BE2C (cell line): Measurements from ENCODE around the gene GUCA1A.

Experiments
- DNase-seq: peaks from one replicate; pipeline ENCODE4 v3.0.0-alpha.2; 2020
- H3K27me3 ChIP-seq: fragments of 250-450 bp; sonication (Bioruptor Pico); 2 replicates; pipeline ENCODE4 v1.5.1; 2020; ENCODE audit warnings: mild to moderate bottlenecking
- H3K36me3 ChIP-seq: fragments of 250-450 bp; sonication (Bioruptor Pico); 2 replicates; pipeline ENCODE4 v1.5.1; 2020; ENCODE audit warnings: mild to moderate bottlenecking
- H3K4me1 ChIP-seq: fragments of 250-450 bp; sonication (Bioruptor Pico); 2 replicates; pipeline ENCODE4 v1.5.1; 2020
- H3K4me3 ChIP-seq: 2 replicates; pipeline ENCODE4 v1.5.1; 2011; ENCODE audit warnings: low read depth, low read length
- H3K9me3 ChIP-seq: fragments of 250-450 bp; sonication (Bioruptor Pico); 2 replicates; pipeline ENCODE4 v1.5.1; 2020
- TF ChIP-seq, protein P1 (sequence below): IDR thresholded peaks from 2 replicates; pipeline ENCODE4 v1.5.1; 2012; ENCODE audit warnings: mild to moderate bottlenecking, low read depth, low read length

GUCA1A gene

DNA sequence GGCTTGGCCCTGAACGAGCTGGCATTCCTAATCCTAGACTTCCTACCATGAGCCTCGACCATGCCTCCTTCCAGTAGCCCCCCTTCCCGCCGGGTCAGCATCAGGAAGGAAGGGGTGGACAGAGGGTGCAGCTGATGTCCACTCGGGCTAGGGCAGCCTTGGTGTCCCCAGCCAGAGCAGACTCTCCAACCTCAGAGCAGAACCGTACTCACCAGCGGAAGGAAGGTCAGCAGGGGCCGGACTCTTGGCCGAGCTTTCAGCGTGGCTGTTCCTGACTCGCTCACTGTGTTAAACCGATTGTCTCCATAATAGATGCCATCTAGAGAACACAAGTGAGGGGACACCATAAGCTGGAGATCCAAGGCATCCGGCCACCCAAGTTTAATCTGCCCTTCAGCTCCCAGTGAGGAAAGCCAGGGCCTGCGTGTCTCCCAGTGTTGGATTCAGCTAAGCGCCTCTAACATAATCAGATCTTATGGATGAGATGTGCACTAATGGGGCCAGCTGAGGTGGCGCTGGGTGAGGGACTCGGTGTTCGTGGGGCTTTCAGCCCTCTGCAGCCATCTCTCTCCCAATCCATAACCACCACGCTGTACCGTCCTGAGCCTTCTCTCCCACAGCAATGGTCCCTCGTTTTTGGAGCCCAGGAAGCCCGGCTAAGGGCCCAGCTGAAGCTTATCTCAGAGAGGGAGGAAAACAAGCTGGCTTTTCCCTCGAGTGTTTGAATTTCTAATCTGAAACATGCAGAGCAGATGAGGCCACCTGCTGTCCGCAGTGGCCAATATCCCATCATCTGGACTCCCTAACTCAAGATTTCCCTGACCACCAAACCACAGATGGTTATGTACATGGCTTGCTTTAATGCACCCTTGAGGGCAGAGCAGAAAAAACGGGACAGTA lies 44.5 kb upstream of the GUCA1A start:
- Histone ChIP-seq H3K27me3 (no peaks in the 10 kb centered on the region), H3K4me1 (peaks cover 5% of the 10 kb centered on the region), H3K36me3 (no peaks in the 10 kb centered on the region), H3K4me3 (no peak overlapping the region), H3K9me3 (no peaks in the 10 kb centered on the region)
- DNase-seq, result no peak
- TF ChIP-seq, protein P1, sequence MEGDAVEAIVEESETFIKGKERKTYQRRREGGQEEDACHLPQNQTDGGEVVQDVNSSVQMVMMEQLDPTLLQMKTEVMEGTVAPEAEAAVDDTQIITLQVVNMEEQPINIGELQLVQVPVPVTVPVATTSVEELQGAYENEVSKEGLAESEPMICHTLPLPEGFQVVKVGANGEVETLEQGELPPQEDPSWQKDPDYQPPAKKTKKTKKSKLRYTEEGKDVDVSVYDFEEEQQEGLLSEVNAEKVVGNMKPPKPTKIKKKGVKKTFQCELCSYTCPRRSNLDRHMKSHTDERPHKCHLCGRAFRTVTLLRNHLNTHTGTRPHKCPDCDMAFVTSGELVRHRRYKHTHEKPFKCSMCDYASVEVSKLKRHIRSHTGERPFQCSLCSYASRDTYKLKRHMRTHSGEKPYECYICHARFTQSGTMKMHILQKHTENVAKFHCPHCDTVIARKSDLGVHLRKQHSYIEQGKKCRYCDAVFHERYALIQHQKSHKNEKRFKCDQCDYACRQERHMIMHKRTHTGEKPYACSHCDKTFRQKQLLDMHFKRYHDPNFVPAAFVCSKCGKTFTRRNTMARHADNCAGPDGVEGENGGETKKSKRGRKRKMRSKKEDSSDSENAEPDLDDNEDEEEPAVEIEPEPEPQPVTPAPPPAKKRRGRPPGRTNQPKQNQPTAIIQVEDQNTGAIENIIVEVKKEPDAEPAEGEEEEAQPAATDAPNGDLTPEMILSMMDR, result no peak

DNA sequence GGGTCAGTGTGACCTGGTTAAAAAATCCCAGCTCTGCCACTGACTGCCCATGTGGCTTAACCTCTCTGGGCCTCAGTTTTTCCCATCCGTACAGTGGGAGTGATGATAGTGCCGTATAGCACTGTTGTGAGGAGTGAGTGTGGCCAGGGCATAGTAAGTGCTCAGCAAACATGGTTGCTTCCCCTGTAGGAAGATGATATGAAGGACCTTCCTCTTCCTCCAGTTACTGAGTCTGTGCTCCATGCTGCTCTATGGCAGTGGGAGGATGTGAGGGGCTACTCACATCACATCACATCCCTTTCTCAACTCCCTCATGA lies 43.8 kb upstream of the GUCA1A start:
- Histone ChIP-seq H3K36me3 (no peaks in the 10 kb centered on the region), H3K4me3 (no peak overlapping the region), H3K4me1 (peaks cover 5% of the 10 kb centered on the region), H3K9me3 (no peaks in the 10 kb centered on the region), H3K27me3 (no peaks in the 10 kb centered on the region)
- no peak for DNase-seq
- TF ChIP-seq, protein P1, result no peak

DNA sequence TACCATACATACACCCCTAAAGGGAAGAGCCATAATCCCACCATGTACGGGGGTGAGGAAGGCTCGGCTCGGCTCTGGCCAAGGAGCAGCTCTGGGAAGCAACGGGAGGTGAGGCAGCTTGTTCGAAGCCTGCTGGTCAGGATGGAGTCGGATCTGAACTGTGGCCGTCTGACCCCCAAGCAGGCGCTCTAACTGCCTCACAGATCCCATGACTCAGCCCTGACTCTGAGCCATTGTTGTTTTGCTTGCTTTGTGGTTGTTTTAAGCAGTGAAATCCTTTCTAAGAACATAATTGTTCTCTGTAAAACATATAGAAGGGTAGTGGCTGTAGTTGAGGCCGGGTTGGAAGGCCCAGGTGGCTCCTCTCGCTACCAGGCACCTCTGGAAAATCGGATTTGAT lies 41.6 kb upstream of the GUCA1A start:
- no peak for DNase-seq
- Histone ChIP-seq H3K9me3 (no peaks in the 10 kb centered on the region), H3K27me3 (no peaks in the 10 kb centered on the region), H3K4me3 (no peak overlapping the region), H3K4me1 (peaks cover 18% of the 10 kb centered on the region), H3K36me3 (no peaks in the 10 kb centered on the region)
- TF ChIP-seq, protein P1, result no peak

DNA sequence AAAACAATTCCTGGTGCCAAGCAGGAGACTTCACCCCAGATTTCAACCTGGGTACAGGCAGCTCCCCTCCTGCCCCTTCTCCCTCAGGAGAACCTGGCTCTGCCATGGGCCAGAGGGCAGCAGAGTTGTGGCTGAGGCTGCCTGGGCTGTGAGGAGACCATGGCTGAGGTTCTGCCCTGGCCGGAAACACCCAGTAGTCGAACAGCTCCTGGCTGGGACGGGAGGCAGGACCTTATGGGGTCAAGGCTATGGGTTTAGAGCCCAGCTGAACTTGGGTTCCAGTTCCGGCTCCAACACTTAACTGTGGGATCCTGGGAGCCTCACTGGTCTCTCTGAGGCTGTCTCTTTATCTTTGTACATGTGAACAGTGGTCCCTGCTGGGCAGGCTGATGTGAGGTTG lies 39.2 kb upstream of the GUCA1A start:
- no peak overlapping the region for H3K4me3 ChIP-seq
- TF ChIP-seq, protein P1, result no peak
- peaks cover 30% of the 10 kb centered on the region for H3K4me1 ChIP-seq
- H3K9me3 ChIP-seq, result no peaks in the 10 kb centered on the region
- H3K36me3 ChIP-seq, result no peaks in the 10 kb centered on the region
- no peak for DNase-seq
- no peaks in the 10 kb centered on the region for H3K27me3 ChIP-seq

DNA sequence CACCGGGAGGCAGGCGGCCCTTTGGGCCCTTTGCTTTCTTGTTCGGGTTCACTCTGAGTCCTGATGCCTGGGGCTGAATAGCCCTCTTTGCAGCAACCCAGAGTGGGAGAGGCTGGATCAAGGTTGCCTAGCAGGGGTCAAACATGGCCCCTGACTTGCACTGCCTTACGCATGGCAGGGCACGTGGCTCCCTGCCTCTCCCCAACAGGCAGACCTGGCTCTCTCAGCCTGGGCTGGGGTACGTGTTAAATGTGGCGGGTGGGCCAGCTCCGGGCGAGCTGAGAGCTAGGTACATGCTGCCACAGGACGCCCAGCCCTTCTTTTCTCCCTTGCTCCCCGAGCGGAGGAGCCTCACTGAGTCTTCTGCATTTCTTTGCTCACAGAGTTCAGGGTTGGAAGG lies 38.0 kb upstream of the GUCA1A start:
- no peaks in the 10 kb centered on the region for H3K9me3 ChIP-seq
- peaks cover 37% of the 10 kb centered on the region for H3K4me1 ChIP-seq
- DNase-seq, result no peak
- H3K4me3 ChIP-seq, result no peak overlapping the region
- TF ChIP-seq, protein P1, result no peak
- H3K36me3 ChIP-seq, result no peaks in the 10 kb centered on the region
- H3K27me3 ChIP-seq, result no peaks in the 10 kb centered on the region

DNA sequence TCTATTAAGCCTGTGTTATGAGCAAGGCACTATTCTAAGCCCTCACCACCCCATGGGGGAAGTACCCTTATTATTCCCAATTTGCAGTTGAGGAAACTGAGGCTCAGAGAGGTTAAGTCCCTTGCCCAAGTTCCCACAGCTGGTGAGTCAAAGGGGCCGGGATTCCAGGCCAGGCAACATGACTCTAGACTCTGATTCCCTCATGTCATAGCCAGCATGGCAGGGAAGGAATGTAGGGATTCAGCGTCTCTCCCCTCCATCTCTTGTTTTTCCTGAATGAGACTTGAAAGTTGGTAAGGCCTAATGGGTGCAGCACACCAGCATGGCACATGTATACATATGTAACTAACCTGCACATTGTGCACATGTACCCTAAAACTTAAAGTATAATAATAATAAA lies 37.4 kb upstream of the GUCA1A start:
- H3K27me3 ChIP-seq, result no peaks in the 10 kb centered on the region
- no peak for DNase-seq
- H3K4me1 ChIP-seq, result peaks cover 42% of the 10 kb centered on the region
- H3K4me3 ChIP-seq, result no peak overlapping the region
- no peaks in the 10 kb centered on the region for H3K36me3 ChIP-seq
- TF ChIP-seq, protein P1, result no peak
- H3K9me3 ChIP-seq, result no peaks in the 10 kb centered on the region
